HG03432 (cell line): ENCODE measurements around the gene RNF144A.

Experiments used
- ATAC-seq: cut with Tn5 transposase; IDR thresholded peaks from one replicate; pipeline ENCODE4 v1.9.1; 2021; ENCODE audit warnings: mild to moderate bottlenecking, moderate library complexity; ENCODE audit not compliant: unreplicated experiment

RNF144A gene

DNA sequence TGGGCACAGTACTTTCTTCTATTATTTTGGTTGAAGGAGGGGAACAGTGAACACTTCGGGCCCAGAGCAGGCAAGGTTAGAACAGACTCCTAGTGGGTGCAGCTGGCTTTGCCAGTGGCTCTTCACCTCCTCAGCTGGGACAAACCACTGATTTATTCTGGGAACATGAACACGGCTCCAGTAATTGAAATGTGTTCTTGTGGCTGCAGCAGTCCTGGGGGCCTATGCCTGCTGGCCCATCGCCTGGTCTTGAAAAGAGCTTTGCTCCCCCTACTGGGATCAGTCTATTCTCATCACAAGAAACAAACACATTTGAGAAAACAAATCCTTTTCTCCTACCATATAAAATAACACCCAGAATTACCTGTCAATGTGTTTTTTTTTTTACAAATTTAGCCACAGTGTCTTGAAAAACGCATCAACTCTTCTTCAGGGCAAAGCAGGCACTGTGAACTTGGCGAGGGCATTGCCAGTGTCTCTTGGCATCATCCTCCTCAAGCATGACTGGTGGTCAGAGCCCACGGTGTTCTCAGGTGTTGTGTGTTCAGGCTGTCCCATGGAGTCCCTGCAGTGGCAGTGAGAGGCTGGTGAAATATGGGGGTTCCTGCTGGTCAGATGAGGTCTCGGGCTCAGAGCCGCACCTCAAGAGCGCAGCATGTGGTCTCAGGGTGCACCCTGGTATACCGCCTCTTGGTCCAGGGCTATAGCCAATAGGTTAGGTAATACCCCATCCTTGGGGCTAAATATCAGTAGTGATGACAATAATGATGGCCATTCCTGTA lies 51.3 kb downstream of the RNF144A start:
- no peak for ATAC-seq

DNA sequence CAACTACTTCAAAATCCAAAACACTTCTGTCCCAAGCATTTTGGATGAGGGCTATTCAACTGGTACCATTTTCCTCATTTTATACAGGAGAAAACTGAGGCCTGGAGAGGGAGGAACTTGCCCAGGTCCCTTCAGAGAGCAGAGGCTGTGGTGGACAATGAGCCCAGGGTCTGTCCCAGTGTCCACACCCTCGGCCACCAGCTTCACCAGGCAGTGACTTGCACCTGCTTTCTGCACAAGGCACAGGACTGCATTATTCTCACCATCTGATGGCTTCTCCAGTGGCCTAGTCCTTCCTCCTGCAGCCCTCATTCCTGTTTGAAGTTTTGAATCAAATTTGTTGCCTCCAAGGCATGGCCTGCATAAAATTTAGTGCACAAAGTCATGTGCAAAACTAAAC lies 53.3 kb downstream of the RNF144A start:
- no peak for ATAC-seq

GRCh38 chr2:6970976-6971480 lies 53.8 kb downstream of the RNF144A start:
- ATAC-seq = no peak

- no peak for ATAC-seq
Measured at GRCh38 chr2:6971502-6971901, 54.3 kb downstream of the RNF144A start.

DNA sequence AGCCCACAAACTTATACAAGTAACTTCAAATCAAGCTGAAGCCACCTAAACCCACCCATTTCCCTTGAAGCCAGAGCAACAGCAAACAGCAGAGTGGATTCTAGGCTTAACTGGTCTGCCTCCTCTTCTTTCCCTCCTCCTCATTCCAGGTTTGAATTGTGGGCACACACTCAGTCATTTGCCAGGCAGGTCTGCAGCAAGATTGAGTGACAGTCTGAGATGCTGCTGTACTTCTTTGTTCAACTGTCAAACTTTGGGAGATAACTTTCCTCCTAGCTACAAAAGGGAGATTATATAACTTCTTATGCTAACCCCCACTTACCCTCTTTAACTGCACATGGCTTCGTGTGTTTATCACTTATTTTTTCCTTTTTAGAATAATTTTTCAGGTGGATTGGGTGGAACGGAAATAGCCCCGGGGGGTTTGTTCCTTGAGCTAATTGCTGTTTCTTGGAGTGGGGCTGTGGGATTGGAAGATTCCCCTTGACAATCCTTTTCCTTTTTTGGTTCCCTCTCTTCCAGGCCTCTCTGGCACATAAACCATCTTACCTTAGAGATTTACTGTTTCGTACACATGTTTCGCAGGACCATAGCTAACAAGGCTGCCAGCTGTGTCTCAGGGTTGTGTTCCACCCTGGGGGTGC lies 55.0 kb downstream of the RNF144A start:
- no peak for ATAC-seq

GRCh38 chr2:6973895-6974545 lies 56.8 kb downstream of the RNF144A start:
- ATAC-seq = no peak

- no peak for ATAC-seq
Measured at GRCh38 chr2:6975988-6976387, 58.8 kb downstream of the RNF144A start.

DNA sequence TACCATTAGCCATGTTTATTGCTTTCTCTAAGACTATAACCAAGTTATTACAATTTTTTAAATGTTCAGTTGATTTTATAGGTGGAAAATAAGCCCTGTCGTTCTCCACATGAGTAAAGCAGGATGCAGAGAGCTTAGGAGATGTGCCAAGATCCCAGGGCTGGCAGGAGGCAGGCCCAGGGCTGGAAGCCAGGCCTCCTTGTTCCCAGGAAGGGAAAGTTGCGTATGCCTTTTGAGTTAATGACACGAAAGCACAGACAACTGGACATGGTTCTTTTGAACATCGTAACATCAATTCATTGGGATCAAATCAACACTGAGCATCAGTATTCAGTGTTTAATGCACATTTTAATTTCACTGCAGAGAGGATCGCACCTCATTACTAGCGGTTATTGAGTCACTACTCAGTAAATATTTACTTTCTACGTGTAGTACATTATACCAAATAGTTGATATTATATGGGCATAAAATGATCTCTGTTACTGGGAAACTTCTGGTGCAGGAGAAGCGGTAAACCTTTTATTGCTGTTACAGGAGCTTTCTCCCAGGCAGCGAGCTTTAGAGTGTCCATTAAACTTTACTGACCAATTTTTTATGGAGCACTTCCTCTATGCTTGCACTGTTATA lies 60.0 kb downstream of the RNF144A start:
- no peak for ATAC-seq

DNA sequence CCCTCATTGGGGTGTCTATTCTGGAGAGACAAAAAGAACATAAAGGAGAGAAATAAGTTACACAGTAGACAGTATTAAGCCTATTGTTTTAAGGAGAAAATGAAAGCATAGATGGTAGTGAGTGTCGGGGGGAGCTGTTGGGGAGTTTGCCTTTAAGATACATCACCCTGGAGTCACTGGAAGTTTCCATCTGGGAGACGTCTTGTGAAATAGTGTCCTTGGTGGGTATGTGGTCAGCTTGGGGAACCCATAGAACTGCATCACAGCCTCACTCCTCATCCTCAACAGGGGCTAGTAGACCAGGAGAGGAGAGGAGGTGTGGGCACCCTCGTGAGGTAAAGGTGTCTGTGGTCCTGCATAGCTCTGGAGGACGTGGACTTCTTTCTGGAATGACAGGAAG lies 60.6 kb downstream of the RNF144A start:
- no peak for ATAC-seq

DNA sequence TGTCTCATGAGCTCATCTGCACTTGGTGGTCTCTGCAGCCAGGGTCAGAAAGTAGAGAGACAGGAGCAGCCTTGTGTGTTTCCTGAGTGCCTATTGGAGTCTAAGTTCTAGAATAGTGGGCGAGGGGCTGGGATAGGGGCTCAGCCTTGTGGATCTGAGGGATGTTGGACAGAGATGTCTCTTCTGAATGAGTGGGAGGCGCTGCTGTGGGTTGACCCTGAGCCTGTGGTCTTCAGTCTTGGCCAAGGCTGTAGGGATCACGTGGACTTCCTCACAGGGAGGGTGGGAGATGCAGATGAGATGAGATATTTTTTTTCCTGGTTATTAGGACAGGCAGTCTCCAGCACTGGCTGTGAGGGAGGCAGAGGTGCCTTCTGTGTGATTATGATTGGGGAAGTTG lies 61.8 kb downstream of the RNF144A start:
- no peak for ATAC-seq

GRCh38 chr2:6982449-6982848 lies 65.2 kb downstream of the RNF144A start:
- no peak for ATAC-seq

DNA sequence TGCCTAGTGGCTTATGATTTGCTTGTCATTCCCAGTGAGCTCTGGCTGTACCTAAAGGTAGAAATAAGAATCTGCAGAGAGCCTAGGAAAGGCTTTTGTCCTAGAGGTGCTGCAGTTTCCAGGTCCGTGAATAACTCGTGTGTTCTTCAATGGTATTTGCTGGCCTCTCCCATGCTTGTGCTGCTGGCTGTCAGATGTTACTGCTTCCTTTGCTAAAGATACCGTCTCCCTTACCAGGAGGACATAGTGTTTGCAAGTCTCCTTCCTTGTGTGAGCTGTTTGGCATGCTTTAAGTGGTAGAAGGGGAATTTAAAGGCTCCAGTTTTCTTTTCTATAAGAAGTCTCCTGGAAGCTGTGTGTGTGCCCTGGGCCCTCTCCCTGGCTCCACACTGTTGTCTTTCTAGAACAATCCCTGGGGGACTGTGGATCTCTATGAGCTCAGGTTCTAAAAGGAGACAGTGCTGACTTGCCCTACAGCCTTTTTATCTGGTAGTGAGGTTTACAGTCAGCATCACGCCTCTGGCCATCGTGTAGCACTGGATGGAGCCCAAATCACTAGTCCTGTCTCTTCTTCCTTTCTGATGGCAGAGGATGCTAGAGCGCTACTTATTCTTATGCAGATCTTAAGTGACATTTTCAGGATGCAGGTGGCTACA lies 65.8 kb downstream of the RNF144A start:
- no peak for ATAC-seq

GRCh38 chr2:6986301-6986911 lies 69.2 kb downstream of the RNF144A start:
- no peak for ATAC-seq

DNA sequence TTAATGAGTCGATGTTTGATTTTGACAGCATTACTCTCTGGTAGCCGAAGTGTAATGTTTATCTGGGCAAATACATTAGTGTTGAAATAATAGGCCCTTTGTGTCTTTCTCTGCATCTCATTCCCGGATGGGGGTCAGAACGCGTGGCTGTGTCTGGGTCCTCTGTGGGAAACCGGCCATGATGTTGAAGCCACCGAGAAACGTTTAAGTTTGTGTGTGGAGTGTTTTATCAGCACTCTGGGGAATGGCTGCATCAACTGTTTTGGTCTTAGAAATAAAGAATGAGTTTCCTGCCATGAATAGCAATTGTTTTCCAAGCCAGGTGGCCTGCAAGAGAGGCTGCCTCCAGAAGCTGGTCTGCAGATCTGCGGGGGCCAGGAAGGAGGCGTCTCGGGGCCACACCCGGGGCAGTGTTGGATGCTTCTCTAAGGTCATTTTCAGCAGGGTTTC lies 69.7 kb downstream of the RNF144A start:
- ATAC-seq = no peak

DNA sequence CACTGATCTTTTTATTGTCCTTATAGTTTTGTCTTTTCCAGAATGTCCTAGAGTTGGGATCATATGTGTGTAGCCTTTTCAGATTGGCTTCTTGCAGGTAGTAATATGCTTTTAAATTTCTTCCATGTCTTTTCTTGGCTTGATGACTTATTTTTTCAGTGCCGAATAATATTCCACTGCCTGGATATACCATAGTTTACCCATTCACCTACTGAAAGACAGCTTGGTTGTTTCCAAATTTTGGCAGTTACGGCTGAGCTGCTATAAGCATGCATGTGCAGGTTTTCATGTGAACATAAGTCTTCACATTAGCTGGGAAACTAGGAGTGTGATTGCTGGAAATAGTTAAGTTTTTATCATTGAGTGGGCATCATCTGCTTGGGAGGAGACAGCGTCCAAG lies 73.7 kb downstream of the RNF144A start:
- ATAC-seq = no peak

DNA sequence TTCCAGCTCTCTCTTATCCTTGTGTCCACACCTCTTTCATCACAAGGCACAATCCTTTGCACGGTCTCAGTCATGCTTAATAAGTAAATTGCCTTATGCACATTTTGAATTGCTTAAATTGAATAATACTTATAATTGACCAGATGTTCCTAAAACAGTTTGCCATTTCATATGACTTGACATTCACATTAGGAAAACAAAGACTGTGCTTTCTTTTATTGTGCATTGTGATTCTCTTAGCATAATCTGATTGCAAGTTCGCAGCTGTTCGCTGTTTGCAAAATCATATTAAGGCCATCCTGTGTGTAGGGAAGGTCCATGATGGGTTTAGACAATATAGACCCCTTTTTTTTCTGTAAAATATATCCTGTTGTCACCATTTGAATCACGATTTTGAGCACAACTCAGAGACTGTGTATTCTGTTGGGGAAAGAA lies 75.6 kb downstream of the RNF144A start:
- ATAC-seq = no peak

GRCh38 chr2:6993229-6993640 lies 76.0 kb downstream of the RNF144A start:
- ATAC-seq = no peak

DNA sequence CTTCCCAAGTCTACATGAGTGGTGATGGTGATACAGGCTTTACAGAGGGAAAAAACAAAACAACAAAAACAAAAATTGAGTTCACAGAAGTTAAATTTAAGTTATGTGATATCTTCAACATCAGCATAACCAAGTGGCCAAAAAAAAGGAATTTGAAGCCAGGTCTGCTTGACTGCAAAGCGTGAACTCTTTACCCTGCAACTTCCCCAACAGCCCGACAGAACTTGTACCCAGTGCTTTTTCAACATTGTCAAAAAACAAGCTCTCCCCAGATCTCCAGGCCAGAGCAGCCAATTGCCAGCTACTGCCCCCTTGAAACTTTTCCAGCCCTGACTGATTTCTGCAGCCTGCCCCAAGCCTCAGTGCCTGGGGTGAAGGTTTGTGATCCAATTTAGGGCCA lies 76.7 kb downstream of the RNF144A start:
- ATAC-seq = no peak

DNA sequence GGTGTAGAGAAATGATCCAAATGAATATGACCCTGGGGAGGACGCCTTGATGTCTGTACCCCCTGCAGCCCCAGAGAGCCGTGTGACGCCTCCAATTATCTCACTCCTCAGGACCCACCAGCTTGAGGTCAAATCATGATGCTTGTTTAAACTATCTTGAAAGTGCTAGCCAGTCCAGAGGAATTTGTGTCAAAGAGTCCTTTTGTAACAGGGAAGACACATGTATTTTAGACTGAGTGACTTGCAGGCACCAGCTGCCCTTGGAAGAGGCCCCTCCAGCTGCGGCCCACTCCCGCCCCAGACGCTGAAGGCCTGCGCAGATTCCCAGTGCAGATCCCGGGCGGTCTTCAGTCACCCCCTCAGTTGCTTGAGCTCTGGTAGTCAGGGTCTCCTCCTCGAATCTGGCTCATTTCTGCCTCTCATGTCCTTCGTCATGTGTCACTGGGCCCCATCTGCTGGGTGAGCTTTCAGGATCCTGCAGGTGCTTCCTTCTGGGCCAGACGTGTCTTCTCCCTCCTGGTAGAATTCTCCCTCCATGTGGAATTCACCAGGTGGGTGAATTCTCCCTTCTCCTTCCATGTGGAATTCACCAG lies 77.4 kb downstream of the RNF144A start:
- ATAC-seq = no peak
